GM12878 (cell line): Measurements from ENCODE around the gene PPP1R15A. TPM values are rescaled to one million over a fixed set of nuclear protein-coding genes. Genes with fewer than 3 reads are reported as not detected.

Experiments used
- ATAC-seq: fragments of 200-7000 bp; cut with Tn5 transposase; 3 replicates; pipeline ENCODE4 v1.9.1; 2020; ENCODE audit warnings: mild to moderate bottlenecking, moderate library complexity
- BruUV-seq: library from RNA; stranded (reverse); fragments of 400-500 nt; replicated peaks from 2 replicates; lab custom pipeline; 2021; lab: Mats Ljungman, UMichigan
- CTCF ChIA-PET: fragments of 300-600 bp; sonication (Branson Sonifier 250); formaldehyde crosslinking; extraction: SDS; loops from one replicate; lab custom pipeline; 2021; ENCODE audit warnings: inconsistent platforms; lab: Yijun Ruan, JAX
- POLR2A ChIA-PET: fragments of 350-600 bp; formaldehyde crosslinking; extraction: SDS; loops from one replicate; lab custom pipeline; 2021; ENCODE audit warnings: inconsistent platforms; lab: Charles Lee
- RAD21 ChIA-PET: fragments of 300-600 bp; sonication (Branson Sonifier 250); formaldehyde crosslinking; loops from one replicate; lab custom pipeline; 2023; ENCODE audit warnings: antibody characterized with exemption; ENCODE audit not compliant: unreplicated experiment; lab: Charles Lee
- SMC1A ChIA-PET: fragments of 300-600 bp; sonication (Branson Sonifier 250); formaldehyde crosslinking; loops from one replicate; lab custom pipeline; 2023; ENCODE audit not compliant: unreplicated experiment, uncharacterized antibody; lab: Charles Lee
- DNase-seq: peaks from one replicate; pipeline ENCODE4 v3.0.0-alpha.2; 2011; ENCODE audit warnings: low read depth, low spot score
- FAIRE-seq: peaks from 3 replicates; lab custom pipeline; 2011; peaks lifted over from hg19 to GRCh38; lab: Jason Lieb, UNC
- H2AFZ ChIP-seq: 2 replicates; pipeline ENCODE4 v1.6.0; 2011; ENCODE audit warnings: low read depth, low read length, control low read depth; ENCODE audit not compliant: control insufficient read depth
- H3K27ac ChIP-seq: 2 replicates; pipeline ENCODE4 v1.5.1; 2011; ENCODE audit warnings: control low read depth; ENCODE audit not compliant: control insufficient read depth, insufficient read depth
- H3K27me3 ChIP-seq, 2 experiments: replicated peaks in 1 of 2; 2 replicates each; pipeline versions ENCODE4 v1.6.0 to v1.6.1; 2011; ENCODE audit warnings: low read length in 1 of 2; ENCODE audit not compliant: control insufficient read depth in 2 of 2, insufficient read depth in 2 of 2
- H3K36me3 ChIP-seq, 2 experiments: 2 replicates each; pipeline ENCODE4 v1.5.1; 2011; ENCODE audit warnings: low read length in 1 of 2; ENCODE audit not compliant: control insufficient read depth in 2 of 2, insufficient read depth in 2 of 2
- H3K4me1 ChIP-seq: 2 replicates; pipeline ENCODE4 v1.6.1; 2011; ENCODE audit warnings: mild to moderate bottlenecking, low read length, moderate library complexity, mixed read lengths; ENCODE audit not compliant: control insufficient read depth, insufficient read depth
- H3K4me2 ChIP-seq: 2 replicates; pipeline ENCODE4 v1.6.0; 2011; ENCODE audit warnings: control low read depth; ENCODE audit not compliant: control insufficient read depth, insufficient read depth
- H3K4me3 ChIP-seq: fragments of 200-600 bp; sonication (generic); 2 replicates; pipeline ENCODE4 v1.5.1; 2016
- H3K79me2 ChIP-seq: 2 replicates; pipeline ENCODE4 v1.6.0; 2011; ENCODE audit warnings: low read length; ENCODE audit not compliant: control insufficient read depth, insufficient read depth
- H3K9ac ChIP-seq: 2 replicates; pipeline ENCODE4 v1.8.0; 2011; ENCODE audit warnings: low read length, control low read depth, mixed read lengths; ENCODE audit not compliant: control insufficient read depth, insufficient read depth
- H3K9me3 ChIP-seq: replicated peaks from 3 replicates; pipeline ENCODE4 v1.5.1; 2011; ENCODE audit warnings: mild to moderate bottlenecking, low read length; ENCODE audit not compliant: control insufficient read depth, insufficient read depth
- H4K20me1 ChIP-seq: 2 replicates; pipeline ENCODE4 v1.6.0; 2011; ENCODE audit not compliant: control insufficient read depth, insufficient read depth
- JUND ChIP-seq: IDR thresholded peaks from 2 replicates; pipeline ENCODE4 v1.6.1; 2012; ENCODE audit warnings: low read depth, mild to moderate bottlenecking, low read length, improper control_type of control experiment, moderate library complexity
- NFXL1 ChIP-seq: fragments of 450-650 bp; IDR thresholded peaks from 2 replicates; pipeline ENCODE4 v1.6.1; 2017; ENCODE audit warnings: antibody characterized with exemption, mild to moderate bottlenecking, borderline replicate concordance
- NFYB ChIP-seq: IDR thresholded peaks from 2 replicates; pipeline ENCODE4 v1.6.1; 2011; ENCODE audit warnings: low read depth, mild to moderate bottlenecking, low read length, improper control_type of control experiment, moderate library complexity; ENCODE audit not compliant: insufficient read depth
- SIN3A ChIP-seq: IDR thresholded peaks from 2 replicates; pipeline ENCODE4 v1.6.1; 2012; ENCODE audit warnings: low read depth, low read length, improper control_type of control experiment
- SMC3 ChIP-seq: IDR thresholded peaks from 2 replicates; pipeline ENCODE4 v1.6.1; 2011; ENCODE audit warnings: low read length, improper control_type of control experiment, borderline replicate concordance
- TBL1XR1 ChIP-seq: IDR thresholded peaks from 2 replicates; pipeline ENCODE4 v1.6.1; 2012; ENCODE audit warnings: low read depth, low read length, improper control_type of control experiment
- WRNIP1 ChIP-seq: IDR thresholded peaks from 2 replicates; pipeline ENCODE4 v1.6.1; 2011; ENCODE audit warnings: low read depth, low read length, improper control_type of control experiment, borderline replicate concordance
- ZNF274 ChIP-seq: IDR thresholded peaks from one replicate; pipeline ENCODE4 v1.8.0; 2011; ENCODE audit not compliant: insufficient read length, insufficient read depth
- WGBS: methylation state at CpG from one replicate; pipeline ENCODE4 v1.1.6; 2016; ENCODE audit warnings: low lambda C conversion rate; ENCODE audit not compliant: insufficient replicate concordance, insufficient coverage; ENCODE audit errors: missing lambda C conversion rate; 5-methylcytosine and 5-hydroxymethylcytosine counted together
- in situ Hi-C: fragments of 300-500 bp; cut with MboI; formaldehyde crosslinking; loops from 9 replicates; pipeline ENCODE4 v1.14.3; 2018; ENCODE audit warnings: mixed read lengths
- intact Hi-C: fragments of 100-400 bp; cut with micrococcal nuclease; formaldehyde crosslinking; loops from one replicate; pipeline ENCODE4 v1.14.2; 2022; ENCODE audit not compliant: unreplicated experiment
- polyA plus RNA-seq, 11 experiments: library from polyadenylated mRNA; depleted of rRNA in 4 of 11; unstranded in 6 of 11; stranded (reverse) in 5 of 11; fragments of >200 nt; fragmentation: Nextera tagmentation in 4 of 11; fragmentation: Illumina TruSeq in 1 of 11; extraction: Ambion mirVana in 4 of 11; extraction: Trizol in 1 of 11; gene quantifications; 1 replicate in 1 of 11; 2 replicates in 10 of 11; pipeline versions ENCODE4 v1.2.1 to v1.2.3, GENCODE V29; 2011 to 2016; ENCODE audit warnings: inconsistent platforms in 2 of 11, missing spikeins in 2 of 11, low read depth in 1 of 11
- total RNA-seq, 4 experiments: library from RNA; depleted of rRNA in 3 of 4; stranded (reverse); fragments of >200 nt in 3 of 4; fragmentation: Illumina TruSeq in 1 of 4; extraction: Trizol in 1 of 4; gene quantifications; 2 replicates each; pipeline versions ENCODE4 v1.2.1 to v1.2.3, GENCODE V29; 2013 to 2021
- TF ChIP-seq, protein P1 (sequence below): IDR thresholded peaks from 2 replicates; pipeline ENCODE4 v1.6.1; 2012; ENCODE audit warnings: low read length, inconsistent platforms
- TF ChIP-seq, protein P2 (sequence below): fragments of 450-650 bp; formaldehyde crosslinking; IDR thresholded peaks from 2 replicates; pipeline ENCODE4 v1.5.0; 2022; ENCODE audit warnings: mild to moderate bottlenecking, missing genetic modification characterization
- TF ChIP-seq, protein P3 (sequence below): fragments of 450-650 bp; formaldehyde crosslinking; IDR thresholded peaks from 2 replicates; pipeline ENCODE4 v1.4.0; 2022; ENCODE audit warnings: mild to moderate bottlenecking, moderate library complexity
- TF ChIP-seq, protein P4 (sequence below): fragments of 450-650 bp; IDR thresholded peaks from 2 replicates; pipeline ENCODE4 v1.6.1; 2017; ENCODE audit warnings: mild to moderate bottlenecking, low read depth, inconsistent platforms; ENCODE audit not compliant: poor library complexity, severe bottlenecking
- TF ChIP-seq, protein P5 (sequence below): IDR thresholded peaks from 2 replicates; pipeline ENCODE4 v1.6.1; 2011; ENCODE audit warnings: low read depth, low read length, improper control_type of control experiment, borderline replicate concordance

The PPP1R15A gene
- total and polyA plus RNA-seq, 10 of the 15 experiments (the other 5 are each of a cell fraction or from before 2014, with no cell fraction given), result 0.68 to 50.8 (median 27.7) TPM

DNA sequence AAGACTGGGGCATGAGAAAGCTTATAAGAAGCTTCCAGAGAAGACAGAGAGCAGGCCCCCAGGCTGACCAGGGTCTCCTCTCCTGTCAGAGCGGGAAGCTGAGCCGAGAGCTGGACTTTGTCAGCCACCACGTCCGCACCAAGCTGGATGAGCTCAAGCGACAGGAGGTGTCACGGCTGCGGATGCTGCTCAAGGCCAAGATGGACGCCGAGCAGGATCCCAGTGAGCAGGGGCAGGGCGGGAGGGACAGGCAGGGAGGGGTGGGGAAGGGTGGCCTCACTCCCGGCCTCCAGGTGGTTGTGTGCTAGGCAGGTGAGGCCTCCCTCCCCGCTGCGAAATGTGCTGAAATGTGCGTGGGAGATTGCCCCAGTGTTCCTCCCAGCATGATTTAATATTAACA is 33.4 kb downstream of the PPP1R15A start:
- in situ Hi-C loops, result no loop called here
- ATAC-seq, result no peak
- TF ChIP-seq WRNIP1 (no peak), SMC3 (no peak), NFXL1 (no peak), TBL1XR1 (no peak), SIN3A (no peak), ZNF274 (no peak), NFYB (no peak), JUND (no peak)
- TF ChIP-seq, protein P1, sequence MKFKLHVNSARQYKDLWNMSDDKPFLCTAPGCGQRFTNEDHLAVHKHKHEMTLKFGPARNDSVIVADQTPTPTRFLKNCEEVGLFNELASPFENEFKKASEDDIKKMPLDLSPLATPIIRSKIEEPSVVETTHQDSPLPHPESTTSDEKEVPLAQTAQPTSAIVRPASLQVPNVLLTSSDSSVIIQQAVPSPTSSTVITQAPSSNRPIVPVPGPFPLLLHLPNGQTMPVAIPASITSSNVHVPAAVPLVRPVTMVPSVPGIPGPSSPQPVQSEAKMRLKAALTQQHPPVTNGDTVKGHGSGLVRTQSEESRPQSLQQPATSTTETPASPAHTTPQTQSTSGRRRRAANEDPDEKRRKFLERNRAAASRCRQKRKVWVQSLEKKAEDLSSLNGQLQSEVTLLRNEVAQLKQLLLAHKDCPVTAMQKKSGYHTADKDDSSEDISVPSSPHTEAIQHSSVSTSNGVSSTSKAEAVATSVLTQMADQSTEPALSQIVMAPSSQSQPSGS, result no peak
- TF ChIP-seq, protein P2, sequence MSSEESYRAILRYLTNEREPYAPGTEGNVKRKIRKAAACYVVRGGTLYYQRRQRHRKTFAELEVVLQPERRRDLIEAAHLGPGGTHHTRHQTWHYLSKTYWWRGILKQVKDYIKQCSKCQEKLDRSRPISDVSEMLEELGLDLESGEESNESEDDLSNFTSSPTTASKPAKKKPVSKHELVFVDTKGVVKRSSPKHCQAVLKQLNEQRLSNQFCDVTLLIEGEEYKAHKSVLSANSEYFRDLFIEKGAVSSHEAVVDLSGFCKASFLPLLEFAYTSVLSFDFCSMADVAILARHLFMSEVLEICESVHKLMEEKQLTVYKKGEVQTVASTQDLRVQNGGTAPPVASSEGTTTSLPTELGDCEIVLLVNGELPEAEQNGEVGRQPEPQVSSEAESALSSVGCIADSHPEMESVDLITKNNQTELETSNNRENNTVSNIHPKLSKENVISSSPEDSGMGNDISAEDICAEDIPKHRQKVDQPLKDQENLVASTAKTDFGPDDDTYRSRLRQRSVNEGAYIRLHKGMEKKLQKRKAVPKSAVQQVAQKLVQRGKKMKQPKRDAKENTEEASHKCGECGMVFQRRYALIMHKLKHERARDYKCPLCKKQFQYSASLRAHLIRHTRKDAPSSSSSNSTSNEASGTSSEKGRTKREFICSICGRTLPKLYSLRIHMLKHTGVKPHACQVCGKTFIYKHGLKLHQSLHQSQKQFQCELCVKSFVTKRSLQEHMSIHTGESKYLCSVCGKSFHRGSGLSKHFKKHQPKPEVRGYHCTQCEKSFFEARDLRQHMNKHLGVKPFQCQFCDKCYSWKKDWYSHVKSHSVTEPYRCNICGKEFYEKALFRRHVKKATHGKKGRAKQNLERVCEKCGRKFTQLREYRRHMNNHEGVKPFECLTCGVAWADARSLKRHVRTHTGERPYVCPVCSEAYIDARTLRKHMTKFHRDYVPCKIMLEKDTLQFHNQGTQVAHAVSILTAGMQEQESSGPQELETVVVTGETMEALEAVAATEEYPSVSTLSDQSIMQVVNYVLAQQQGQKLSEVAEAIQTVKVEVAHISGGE (CRISPR knock-in tag), result no peak
- TF ChIP-seq, protein P3, sequence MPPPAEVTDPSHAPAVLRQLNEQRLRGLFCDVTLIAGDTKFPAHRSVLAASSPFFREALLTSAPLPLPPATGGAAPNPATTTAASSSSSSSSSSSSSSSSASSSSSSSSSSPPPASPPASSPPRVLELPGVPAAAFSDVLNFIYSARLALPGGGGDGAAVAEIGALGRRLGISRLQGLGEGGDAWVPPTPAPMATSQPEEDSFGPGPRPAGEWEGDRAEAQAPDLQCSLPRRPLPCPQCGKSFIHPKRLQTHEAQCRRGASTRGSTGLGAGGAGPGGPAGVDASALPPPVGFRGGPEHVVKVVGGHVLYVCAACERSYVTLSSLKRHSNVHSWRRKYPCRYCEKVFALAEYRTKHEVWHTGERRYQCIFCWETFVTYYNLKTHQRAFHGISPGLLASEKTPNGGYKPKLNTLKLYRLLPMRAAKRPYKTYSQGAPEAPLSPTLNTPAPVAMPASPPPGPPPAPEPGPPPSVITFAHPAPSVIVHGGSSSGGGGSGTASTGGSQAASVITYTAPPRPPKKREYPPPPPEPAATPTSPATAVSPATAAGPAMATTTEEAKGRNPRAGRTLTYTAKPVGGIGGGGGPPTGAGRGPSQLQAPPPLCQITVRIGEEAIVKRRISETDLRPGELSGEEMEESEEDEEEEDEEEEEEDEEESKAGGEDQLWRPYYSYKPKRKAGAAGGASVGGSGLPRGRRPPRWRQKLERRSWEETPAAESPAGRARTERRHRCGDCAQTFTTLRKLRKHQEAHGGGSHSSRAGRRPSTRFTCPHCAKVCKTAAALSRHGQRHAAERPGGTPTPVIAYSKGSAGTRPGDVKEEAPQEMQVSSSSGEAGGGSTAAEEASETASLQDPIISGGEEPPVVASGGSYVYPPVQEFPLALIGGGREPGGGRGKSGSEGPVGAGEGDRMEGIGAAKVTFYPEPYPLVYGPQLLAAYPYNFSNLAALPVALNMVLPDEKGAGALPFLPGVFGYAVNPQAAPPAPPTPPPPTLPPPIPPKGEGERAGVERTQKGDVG, result no peak
- TF ChIP-seq, protein P4, sequence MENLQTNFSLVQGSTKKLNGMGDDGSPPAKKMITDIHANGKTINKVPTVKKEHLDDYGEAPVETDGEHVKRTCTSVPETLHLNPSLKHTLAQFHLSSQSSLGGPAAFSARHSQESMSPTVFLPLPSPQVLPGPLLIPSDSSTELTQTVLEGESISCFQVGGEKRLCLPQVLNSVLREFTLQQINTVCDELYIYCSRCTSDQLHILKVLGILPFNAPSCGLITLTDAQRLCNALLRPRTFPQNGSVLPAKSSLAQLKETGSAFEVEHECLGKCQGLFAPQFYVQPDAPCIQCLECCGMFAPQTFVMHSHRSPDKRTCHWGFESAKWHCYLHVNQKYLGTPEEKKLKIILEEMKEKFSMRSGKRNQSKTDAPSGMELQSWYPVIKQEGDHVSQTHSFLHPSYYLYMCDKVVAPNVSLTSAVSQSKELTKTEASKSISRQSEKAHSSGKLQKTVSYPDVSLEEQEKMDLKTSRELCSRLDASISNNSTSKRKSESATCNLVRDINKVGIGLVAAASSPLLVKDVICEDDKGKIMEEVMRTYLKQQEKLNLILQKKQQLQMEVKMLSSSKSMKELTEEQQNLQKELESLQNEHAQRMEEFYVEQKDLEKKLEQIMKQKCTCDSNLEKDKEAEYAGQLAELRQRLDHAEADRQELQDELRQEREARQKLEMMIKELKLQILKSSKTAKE, result no peak
- TF ChIP-seq, protein P5, sequence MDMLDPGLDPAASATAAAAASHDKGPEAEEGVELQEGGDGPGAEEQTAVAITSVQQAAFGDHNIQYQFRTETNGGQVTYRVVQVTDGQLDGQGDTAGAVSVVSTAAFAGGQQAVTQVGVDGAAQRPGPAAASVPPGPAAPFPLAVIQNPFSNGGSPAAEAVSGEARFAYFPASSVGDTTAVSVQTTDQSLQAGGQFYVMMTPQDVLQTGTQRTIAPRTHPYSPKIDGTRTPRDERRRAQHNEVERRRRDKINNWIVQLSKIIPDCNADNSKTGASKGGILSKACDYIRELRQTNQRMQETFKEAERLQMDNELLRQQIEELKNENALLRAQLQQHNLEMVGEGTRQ, result no peak

More for the DNA sequence above, 33.4 kb downstream of the PPP1R15A start:
- BruUV-seq, result no TSS peak
- no peak overlapping the region for H3K4me3 ChIP-seq
- H3K27ac ChIP-seq, result no peak overlapping the region
- no peaks in the 10 kb centered on the region; the same call in 1 of the 3 replicates for H3K9me3 ChIP-seq
- intact Hi-C loops, result no loop called here
- H3K79me2 ChIP-seq, result peaks cover 8% of the 10 kb centered on the region
- H3K27me3 ChIP-seq, result no peaks in the 10 kb centered on the region
- no peak overlapping the region for H3K4me2 ChIP-seq
- DNase-seq (no peak), FAIRE-seq (no peak)
- H4K20me1 ChIP-seq, result no peaks in the 10 kb centered on the region
- POLR2A ChIA-PET, result no interaction called here
- peaks cover 6% of the 10 kb centered on the region for H3K4me1 ChIP-seq
- 96% methylated on average over 7 of the region's 14 CpGs for WGBS
- H3K36me3 ChIP-seq, result peaks cover 2 to 9% of the 10 kb centered on the region in 2 experiments
- RAD21 ChIA-PET, result no interaction called here
- CTCF ChIA-PET, result no interaction called here
- no peak overlapping the region for H2AFZ ChIP-seq
- SMC1A ChIA-PET, result no interaction called here
- H3K9ac ChIP-seq, result no peak overlapping the region
